Measurements from ENCODE around the gene RPS6KL1. TPM values are rescaled to one million over a fixed set of nuclear protein-coding genes. Genes with fewer than 3 reads are reported as not detected.

Gene RPS6KL1
- total RNA-seq, 2 experiments from 2014 or later, result 12.5 to 12.7 TPM

GRCh38 chr14:74938531-74939495, 15.8 kb upstream of the RPS6KL1 start:
- ChIA-PET POLR2A (interaction anchor here (1.9 kb wide), 1 partner anchor 15 kb away, joined by 4 read pairs; the partner anchor contains the start of gene RPS6KL1), CTCF (no interaction called here)
- no peak for DNase-seq
- intact Hi-C loops (cut with DNase I, micrococcal nuclease), result no loop called here
- peaks cover 0 to 3% of the 10 kb centered on the region in 2 experiments for H3K9me3 ChIP-seq (ENCODE audit: control insufficient read depth in 1 of 2, insufficient read depth in 1 of 2, low read length in 2 of 2)
- no peaks in the 10 kb centered on the region for H3K36me3 ChIP-seq (ENCODE audit: insufficient read depth, low read length)
- no peaks in the 10 kb centered on the region for H3K27me3 ChIP-seq (ENCODE audit: control insufficient read depth in 1 of 2, insufficient read depth in 2 of 2, low read length in 2 of 2)
- no peak for ATAC-seq (ENCODE audit: poor library complexity)
- no peaks in the 10 kb centered on the region for H3K36me3 Mint-ChIP-seq (ENCODE audit: low read depth)
- H3K27ac Mint-ChIP-seq, result no peak overlapping the region
- TF ChIP-seq, protein P1, sequence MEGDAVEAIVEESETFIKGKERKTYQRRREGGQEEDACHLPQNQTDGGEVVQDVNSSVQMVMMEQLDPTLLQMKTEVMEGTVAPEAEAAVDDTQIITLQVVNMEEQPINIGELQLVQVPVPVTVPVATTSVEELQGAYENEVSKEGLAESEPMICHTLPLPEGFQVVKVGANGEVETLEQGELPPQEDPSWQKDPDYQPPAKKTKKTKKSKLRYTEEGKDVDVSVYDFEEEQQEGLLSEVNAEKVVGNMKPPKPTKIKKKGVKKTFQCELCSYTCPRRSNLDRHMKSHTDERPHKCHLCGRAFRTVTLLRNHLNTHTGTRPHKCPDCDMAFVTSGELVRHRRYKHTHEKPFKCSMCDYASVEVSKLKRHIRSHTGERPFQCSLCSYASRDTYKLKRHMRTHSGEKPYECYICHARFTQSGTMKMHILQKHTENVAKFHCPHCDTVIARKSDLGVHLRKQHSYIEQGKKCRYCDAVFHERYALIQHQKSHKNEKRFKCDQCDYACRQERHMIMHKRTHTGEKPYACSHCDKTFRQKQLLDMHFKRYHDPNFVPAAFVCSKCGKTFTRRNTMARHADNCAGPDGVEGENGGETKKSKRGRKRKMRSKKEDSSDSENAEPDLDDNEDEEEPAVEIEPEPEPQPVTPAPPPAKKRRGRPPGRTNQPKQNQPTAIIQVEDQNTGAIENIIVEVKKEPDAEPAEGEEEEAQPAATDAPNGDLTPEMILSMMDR (IDR thresholded peaks at IDR 0.05), result no peak
- peaks cover 51% of the 10 kb centered on the region for H3K4me1 Mint-ChIP-seq (ENCODE audit: low read depth)
- H3K27ac ChIP-seq (ENCODE audit: low read depth in 1 of 2, low read length in 2 of 2), result no peak overlapping the region
- peaks cover 42% of the 10 kb centered on the region for H3K4me1 ChIP-seq (ENCODE audit: insufficient read depth, low read length)
- no peaks in the 10 kb centered on the region for H3K27me3 Mint-ChIP-seq
- H3K4me3 ChIP-seq (ENCODE audit: low read length), result no peak overlapping the region
- H3K9me3 Mint-ChIP-seq, result no peaks in the 10 kb centered on the region
- no peak overlapping the region for H3K4me3 Mint-ChIP-seq

DNA sequence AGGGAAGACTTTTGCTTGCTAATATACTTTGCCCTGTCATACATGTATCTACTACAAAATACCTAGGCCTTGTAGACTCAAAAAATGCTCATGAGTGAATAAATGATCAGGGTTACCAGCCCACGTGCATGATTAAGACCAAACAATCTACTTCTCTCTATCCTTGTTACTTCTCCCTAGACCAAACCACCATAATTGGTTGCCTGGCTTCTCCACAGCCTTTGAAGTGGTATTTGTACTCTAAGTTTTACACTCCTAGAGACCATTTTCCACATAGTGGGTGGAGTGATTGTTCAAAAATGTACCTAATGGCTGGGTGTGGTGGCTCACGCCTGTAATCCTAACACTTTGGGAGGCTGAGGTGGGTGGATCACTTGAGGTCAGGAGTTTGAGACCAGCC, 14.1 kb upstream of the RPS6KL1 start:
- no peaks in the 10 kb centered on the region for H3K9me3 Mint-ChIP-seq
- Histone ChIP-seq H3K4me3 (ENCODE audit: low read length) (no peak overlapping the region), H3K27me3 (ENCODE audit: control insufficient read depth in 1 of 2, insufficient read depth in 2 of 2, low read length in 2 of 2) (no peaks in the 10 kb centered on the region), H3K9me3 (ENCODE audit: control insufficient read depth in 1 of 2, insufficient read depth in 1 of 2, low read length in 2 of 2) (peaks cover 0 to 3% of the 10 kb centered on the region in 2 experiments), H3K4me1 (ENCODE audit: insufficient read depth, low read length) (peaks cover 32% of the 10 kb centered on the region), H3K36me3 (ENCODE audit: insufficient read depth, low read length) (no peaks in the 10 kb centered on the region), H3K27ac (ENCODE audit: low read depth in 1 of 2, low read length in 2 of 2) (no peak overlapping the region)
- DNase-seq (no peak), ATAC-seq (ENCODE audit: poor library complexity) (no peak)
- no peaks in the 10 kb centered on the region for H3K27me3 Mint-ChIP-seq
- ChIA-PET POLR2A (interaction anchor here (1.9 kb wide), 1 partner anchor 14 kb away, joined by 4 read pairs; the partner anchor contains the start of gene RPS6KL1), CTCF (interaction anchor here (1.8 kb wide), 1 partner anchor 9 kb away, joined by 6 read pairs; no protein-coding TSS in a partner anchor)
- intact Hi-C loops (cut with DNase I, micrococcal nuclease), result no loop called here
- H3K36me3 Mint-ChIP-seq (ENCODE audit: low read depth), result no peaks in the 10 kb centered on the region
- no peak overlapping the region for H3K27ac Mint-ChIP-seq
- no peak overlapping the region for H3K4me3 Mint-ChIP-seq
- TF ChIP-seq, protein P1 (IDR thresholded peaks at IDR 0.05), result no peak
- peaks cover 36% of the 10 kb centered on the region for H3K4me1 Mint-ChIP-seq (ENCODE audit: low read depth)

GRCh38 chr14:74936731-74937130, 13.7 kb upstream of the RPS6KL1 start:
- H3K27me3 Mint-ChIP-seq, result no peaks in the 10 kb centered on the region

More at GRCh38 chr14:74936731-74937130, 13.7 kb upstream of the RPS6KL1 start:
- peaks cover 0 to 3% of the 10 kb centered on the region in 2 experiments for H3K9me3 ChIP-seq (ENCODE audit: control insufficient read depth in 1 of 2, insufficient read depth in 1 of 2, low read length in 2 of 2)
- H3K4me3 ChIP-seq (ENCODE audit: low read length), result no peak overlapping the region
- Mint-ChIP-seq H3K9me3 (no peaks in the 10 kb centered on the region), H3K4me1 (ENCODE audit: low read depth) (peaks cover 32% of the 10 kb centered on the region), H3K4me3 (no peak overlapping the region), H3K27ac (no peak overlapping the region), H3K36me3 (ENCODE audit: low read depth) (no peaks in the 10 kb centered on the region)
- ATAC-seq (ENCODE audit: poor library complexity), result no peak
- H3K27ac ChIP-seq (ENCODE audit: low read depth in 1 of 2, low read length in 2 of 2), result no peak overlapping the region
- TF ChIP-seq, protein P1 (IDR thresholded peaks at IDR 0.05), result no peak
- no peak for DNase-seq
- H3K4me1 ChIP-seq (ENCODE audit: insufficient read depth, low read length), result peaks cover 28% of the 10 kb centered on the region
- no peaks in the 10 kb centered on the region for H3K36me3 ChIP-seq (ENCODE audit: insufficient read depth, low read length)
- ChIA-PET POLR2A (interaction anchor here (1.9 kb wide), 1 partner anchor 13 kb away, joined by 4 read pairs; the partner anchor contains the start of gene RPS6KL1), CTCF (interaction anchor here (1.8 kb wide), 1 partner anchor 9 kb away, joined by 6 read pairs; no protein-coding TSS in a partner anchor)
- H3K27me3 ChIP-seq (ENCODE audit: control insufficient read depth in 1 of 2, insufficient read depth in 2 of 2, low read length in 2 of 2), result no peaks in the 10 kb centered on the region
- intact Hi-C loops (cut with DNase I, micrococcal nuclease), result no loop called here
